NCI-H146 treated with DMSO at 0.1 percent for 48 hours (cell line): ENCODE measurements around the gene MCAM.

ENCODE experiments used
- DNase-seq: peaks from one replicate; lab custom pipeline; 2025; ENCODE audit not compliant: unreplicated experiment; lab: John Stamatoyannopoulos, UW

The MCAM gene

GRCh38 chr11:119316729-119317591 is at the start of gene MCAM:
Gene MCAM (minus strand): TSS chr11:119317130. CDS start chr11:119317101, 29 bp downstream.
- peak; percentile 45 for DNase-seq

GRCh38 chr11:119365071-119365591 is 48.2 kb upstream of the MCAM start:
- no peak for DNase-seq

GRCh38 chr11:119363851-119364590 is 47.1 kb upstream of the MCAM start:
- DNase-seq, result peak; percentile 19

- no peak for DNase-seq
Observed at GRCh38 chr11:119363081-119363850, 46.3 kb upstream of the MCAM start.

GRCh38 chr11:119362741-119363080 is 45.8 kb upstream of the MCAM start:
- DNase-seq, result no peak

- DNase-seq, result no peak
Observed at GRCh38 chr11:119361941-119362725, 45.2 kb upstream of the MCAM start.

GRCh38 chr11:119361056-119361787 is 44.3 kb upstream of the MCAM start:
- no peak for DNase-seq

GRCh38 chr11:119359365-119360214 is 42.7 kb upstream of the MCAM start:
- DNase-seq, result no peak

GRCh38 chr11:119357074-119357473 is 40.1 kb upstream of the MCAM start:
- no peak for DNase-seq

GRCh38 chr11:119356349-119357031 is 39.6 kb upstream of the MCAM start:
- DNase-seq, result no peak

- DNase-seq, result no peak
Observed at GRCh38 chr11:119355091-119355843, 38.3 kb upstream of the MCAM start.

GRCh38 chr11:119352857-119353260 is 35.9 kb upstream of the MCAM start:
- peak; percentile 93 for DNase-seq

- DNase-seq, result no peak
Observed at GRCh38 chr11:119351232-119351631, 34.3 kb upstream of the MCAM start.

GRCh38 chr11:119350302-119350701 is 33.4 kb upstream of the MCAM start:
- no peak for DNase-seq

- no peak for DNase-seq
Observed at GRCh38 chr11:119347940-119348605, 31.1 kb upstream of the MCAM start.

- no peak for DNase-seq
Observed at GRCh38 chr11:119347242-119347641, 30.3 kb upstream of the MCAM start.

GRCh38 chr11:119346605-119347004 is 29.7 kb upstream of the MCAM start, which contains the start of gene MFRP:
Gene MFRP (minus strand): TSS chr11:119346705. CDS start chr11:119346513, 192 bp downstream.
- no peak for DNase-seq
